Endothelial cell (in vitro differentiated cells): ENCODE data around the gene PGGT1B. TPM values are rescaled to one million over a fixed set of nuclear protein-coding genes. Genes with fewer than 3 reads are reported as not detected.

Experiments
- DNase-seq: peaks from one replicate; pipeline ENCODE4 v3.0.0; 2021; ENCODE audit warnings: low spot score
- H3K27ac Mint-ChIP-seq: one replicate; pipeline ENCODE4 v1.8.0; 2021; ENCODE audit warnings: mixed read lengths, inconsistent platforms; ENCODE audit not compliant: unreplicated experiment
- H3K27me3 Mint-ChIP-seq: one replicate; pipeline ENCODE4 v1.8.0; 2021; ENCODE audit warnings: mild to moderate bottlenecking, moderate library complexity, mixed read lengths, inconsistent platforms; ENCODE audit not compliant: unreplicated experiment
- H3K36me3 Mint-ChIP-seq: one replicate; pipeline ENCODE4 v1.8.0; 2021; ENCODE audit warnings: mild to moderate bottlenecking, low read depth, mixed read lengths, inconsistent platforms; ENCODE audit not compliant: unreplicated experiment
- H3K4me1 Mint-ChIP-seq: one replicate; pipeline ENCODE4 v1.8.0; 2021; ENCODE audit warnings: mild to moderate bottlenecking, mixed read lengths, inconsistent platforms; ENCODE audit not compliant: unreplicated experiment
- H3K4me3 Mint-ChIP-seq: one replicate; pipeline ENCODE4 v1.8.0; 2021; ENCODE audit warnings: mild to moderate bottlenecking, mixed read lengths, inconsistent platforms; ENCODE audit not compliant: unreplicated experiment
- H3K9me3 Mint-ChIP-seq: one replicate; pipeline ENCODE4 v1.8.0; 2021; ENCODE audit warnings: mixed read lengths, inconsistent platforms; ENCODE audit not compliant: unreplicated experiment
- CTCF ChIP-seq: fragments of 200-600 bp; sonication (generic); IDR thresholded peaks from one replicate; pipeline ENCODE4 v1.5.0; 2021; ENCODE audit warnings: antibody characterized with exemption; ENCODE audit not compliant: unreplicated experiment
- total RNA-seq: library from RNA; stranded (reverse); fragmentation: NEBNext Ultra II Directional; extraction: Animal tissue kit (Norgen Biotek cat#: 25700); gene quantifications from one replicate; pipeline ENCODE4 v1.2.1, GENCODE V29; 2021; ENCODE audit not compliant: unreplicated experiment

PGGT1B gene
- total RNA-seq, 1 donor from 2014 or later: 34.7 TPM

GRCh38 chr5:115166744-115167393 lies 95.8 kb downstream of the PGGT1B start:
- Mint-ChIP-seq H3K4me3 (no peak overlapping the region), H3K9me3 (peaks cover 14% of the 10 kb centered on the region), H3K36me3 (peaks cover 36% of the 10 kb centered on the region), H3K27me3 (peaks cover 11% of the 10 kb centered on the region), H3K27ac (no peak overlapping the region), H3K4me1 (no peaks in the 10 kb centered on the region)
- TF ChIP-seq CTCF: no peak
- no peak for DNase-seq

- H3K9me3 Mint-ChIP-seq: peaks cover 14% of the 10 kb centered on the region
- peaks cover 36% of the 10 kb centered on the region for H3K36me3 Mint-ChIP-seq
- no peak overlapping the region for H3K27ac Mint-ChIP-seq
- H3K27me3 Mint-ChIP-seq: peaks cover 11% of the 10 kb centered on the region
- no peak for TF ChIP-seq CTCF
- no peak for DNase-seq
- H3K4me3 Mint-ChIP-seq: no peak overlapping the region
- no peaks in the 10 kb centered on the region for H3K4me1 Mint-ChIP-seq
Measured at GRCh38 chr5:115165790-115166189, 96.9 kb downstream of the PGGT1B start.

- no peaks in the 10 kb centered on the region for H3K4me1 Mint-ChIP-seq
- no peak for TF ChIP-seq CTCF
- no peak for DNase-seq
- H3K27me3 Mint-ChIP-seq: no peaks in the 10 kb centered on the region
- peaks cover 6% of the 10 kb centered on the region for H3K9me3 Mint-ChIP-seq
- no peak overlapping the region for H3K27ac Mint-ChIP-seq
- H3K4me3 Mint-ChIP-seq: no peak overlapping the region
- peaks cover 15% of the 10 kb centered on the region for H3K36me3 Mint-ChIP-seq
Measured at GRCh38 chr5:115160975-115161475, 101.7 kb downstream of the PGGT1B start.

Other genes starting within 250 kb of the PGGT1B start
- 9.9 TPM for gene TRIM36, start 93.0 kb downstream of the PGGT1B start, total RNA-seq
- 7.2 TPM for gene CCDC112, start 33.8 kb upstream of the PGGT1B start, total RNA-seq